ENCODE results near the gene LSS.

DNA sequence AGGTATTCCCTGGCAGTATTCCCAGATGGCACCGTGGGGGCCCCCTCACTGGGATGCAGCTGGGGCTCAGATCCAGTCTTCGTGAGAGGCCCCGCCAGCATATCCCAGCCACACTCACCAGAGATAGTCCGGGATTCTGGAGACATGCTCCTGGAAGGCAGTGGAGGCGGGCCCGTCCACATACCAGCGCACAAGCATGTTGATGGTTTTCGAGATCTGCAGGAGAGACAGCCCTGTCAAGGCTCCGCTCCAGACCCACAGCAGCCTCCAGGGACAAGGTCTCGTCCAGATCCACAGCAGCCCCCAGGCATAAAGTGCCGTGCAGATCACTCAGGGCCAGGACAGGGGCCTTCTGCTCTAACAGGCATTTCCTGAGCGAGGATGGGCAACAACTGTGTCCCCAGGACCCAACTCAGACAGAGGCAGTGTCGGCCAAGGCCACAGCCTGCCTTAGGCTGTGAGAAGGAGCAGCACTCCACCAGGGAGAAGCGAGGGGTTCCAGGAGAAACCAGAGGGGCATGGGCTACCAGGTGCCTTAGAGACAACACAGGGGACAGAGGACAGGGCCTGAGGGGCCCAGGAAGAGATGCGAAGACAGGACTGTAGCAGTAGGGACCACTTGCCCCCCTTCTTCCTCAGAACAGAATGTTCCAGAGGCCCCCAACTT, 14.8 kb downstream of the LSS start:
- TF ChIP-seq, protein P1, sequence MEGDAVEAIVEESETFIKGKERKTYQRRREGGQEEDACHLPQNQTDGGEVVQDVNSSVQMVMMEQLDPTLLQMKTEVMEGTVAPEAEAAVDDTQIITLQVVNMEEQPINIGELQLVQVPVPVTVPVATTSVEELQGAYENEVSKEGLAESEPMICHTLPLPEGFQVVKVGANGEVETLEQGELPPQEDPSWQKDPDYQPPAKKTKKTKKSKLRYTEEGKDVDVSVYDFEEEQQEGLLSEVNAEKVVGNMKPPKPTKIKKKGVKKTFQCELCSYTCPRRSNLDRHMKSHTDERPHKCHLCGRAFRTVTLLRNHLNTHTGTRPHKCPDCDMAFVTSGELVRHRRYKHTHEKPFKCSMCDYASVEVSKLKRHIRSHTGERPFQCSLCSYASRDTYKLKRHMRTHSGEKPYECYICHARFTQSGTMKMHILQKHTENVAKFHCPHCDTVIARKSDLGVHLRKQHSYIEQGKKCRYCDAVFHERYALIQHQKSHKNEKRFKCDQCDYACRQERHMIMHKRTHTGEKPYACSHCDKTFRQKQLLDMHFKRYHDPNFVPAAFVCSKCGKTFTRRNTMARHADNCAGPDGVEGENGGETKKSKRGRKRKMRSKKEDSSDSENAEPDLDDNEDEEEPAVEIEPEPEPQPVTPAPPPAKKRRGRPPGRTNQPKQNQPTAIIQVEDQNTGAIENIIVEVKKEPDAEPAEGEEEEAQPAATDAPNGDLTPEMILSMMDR (IDR thresholded peaks at IDR 0.05): no peak
- no peak for TF ChIP-seq EP300 (IDR thresholded peaks at IDR 0.05; ENCODE audit: low read depth)

Measured in transverse colon (tissue), 3 donors.